CD4-positive, alpha-beta T cell treated with Interleukin-6 for 4 hours (primary cell): ENCODE data around the gene PLS1.
A peak's percentile ranks its signal among the peaks of the same experiment; 100 is the strongest.
"Not testable (repeated sequence)": the region's sequence is repeated elsewhere in the genome, so short reads cannot be mapped to it uniquely, and the experiment has no call there.

ENCODE experiments used
- DNase-seq: peaks from one replicate; pipeline ENCODE4 v3.0.0-alpha.2; 2020; ENCODE audit warnings: mixed read lengths

PLS1 gene

DNA sequence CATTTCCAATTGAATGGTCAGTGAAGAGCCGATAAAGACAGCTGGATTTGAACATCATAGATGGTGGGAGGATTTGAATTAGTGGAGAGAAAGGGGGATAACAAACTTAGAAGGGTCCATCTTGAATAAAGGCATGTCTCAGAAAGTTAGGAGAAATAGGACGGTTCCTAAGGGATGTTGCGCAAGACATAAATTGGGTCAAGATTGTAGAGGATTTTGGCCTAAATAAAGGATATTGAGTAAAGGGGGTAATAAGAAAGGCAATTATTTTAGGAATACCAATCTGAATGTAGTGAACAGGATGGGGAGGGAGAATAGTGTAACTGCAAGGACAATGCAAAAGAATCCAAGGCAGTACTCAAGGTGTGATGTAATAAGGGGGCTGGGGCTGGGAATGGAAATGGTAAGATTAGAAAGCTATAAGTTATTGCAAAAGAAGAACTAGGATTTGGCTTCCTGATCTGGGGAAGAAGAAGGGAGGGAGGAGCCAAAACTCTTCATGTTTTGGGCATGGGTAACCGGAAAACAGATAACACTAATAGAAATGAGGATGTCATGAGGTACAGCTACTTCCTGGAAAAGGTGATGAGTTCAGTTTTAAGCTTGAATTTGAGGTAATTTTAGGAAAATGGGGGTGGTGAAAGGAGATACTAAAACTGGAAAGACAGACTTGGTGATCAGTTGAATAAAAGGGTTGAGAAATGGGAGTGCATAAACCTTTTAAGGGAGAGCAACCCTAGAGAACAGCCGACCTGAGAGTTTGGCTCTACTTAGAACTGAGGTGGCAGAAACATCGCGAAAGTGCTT is 110.3 kb downstream of the PLS1 start:
- no peak for DNase-seq

DNA sequence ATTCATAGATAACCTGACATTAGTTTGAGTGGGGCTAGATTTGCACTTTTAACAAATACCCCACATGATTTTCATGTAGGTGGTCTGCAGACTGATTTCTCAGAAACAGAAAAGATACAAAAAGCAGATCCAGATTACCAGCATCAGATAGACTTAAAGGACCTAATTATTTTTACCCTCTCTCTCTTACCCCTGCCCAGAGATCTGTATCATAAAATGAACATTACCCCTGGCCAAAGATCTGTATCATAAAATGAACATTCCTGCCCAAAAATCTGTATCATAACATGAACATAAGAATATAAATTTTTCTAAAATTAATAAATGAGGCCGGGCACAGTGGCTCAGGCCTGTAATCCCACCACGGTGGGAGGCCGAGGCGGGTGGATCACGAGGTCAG is 113.0 kb downstream of the PLS1 start:
- no peak for DNase-seq

- not testable (repeated sequence) for DNase-seq
Observed at GRCh38 chr3:142714882-142715281, 118.7 kb downstream of the PLS1 start.

DNA sequence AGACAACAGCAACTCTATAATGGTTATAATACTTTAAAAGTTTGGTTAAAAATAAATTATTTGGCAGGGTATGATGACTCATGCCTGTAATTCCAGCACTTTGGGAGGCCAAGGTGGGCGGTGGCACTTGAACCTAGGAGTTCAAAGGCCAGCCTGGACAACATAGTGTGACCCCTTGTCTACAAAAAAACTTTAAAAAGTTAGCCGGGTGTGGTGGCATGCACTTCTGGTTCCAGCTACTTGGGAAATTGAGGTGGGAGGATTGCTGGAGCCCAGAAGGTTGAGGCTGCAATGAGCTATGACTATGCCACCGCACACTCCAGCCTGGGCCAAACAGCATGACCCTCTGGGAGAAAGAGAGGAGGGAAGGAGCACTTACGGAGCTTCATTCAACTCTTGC is 119.9 kb downstream of the PLS1 start:
- DNase-seq = no peak

- DNase-seq = no peak
Observed at GRCh38 chr3:142723665-142723967, 127.4 kb downstream of the PLS1 start.

GRCh38 chr3:142723968-142724681 is 127.9 kb downstream of the PLS1 start, which contains the start of gene TRPC1:
Gene TRPC1 (plus strand): TSS chr3:142724034. CDS start chr3:142724560, 526 bp downstream.
- DNase-seq = peak; percentile 86

DNA sequence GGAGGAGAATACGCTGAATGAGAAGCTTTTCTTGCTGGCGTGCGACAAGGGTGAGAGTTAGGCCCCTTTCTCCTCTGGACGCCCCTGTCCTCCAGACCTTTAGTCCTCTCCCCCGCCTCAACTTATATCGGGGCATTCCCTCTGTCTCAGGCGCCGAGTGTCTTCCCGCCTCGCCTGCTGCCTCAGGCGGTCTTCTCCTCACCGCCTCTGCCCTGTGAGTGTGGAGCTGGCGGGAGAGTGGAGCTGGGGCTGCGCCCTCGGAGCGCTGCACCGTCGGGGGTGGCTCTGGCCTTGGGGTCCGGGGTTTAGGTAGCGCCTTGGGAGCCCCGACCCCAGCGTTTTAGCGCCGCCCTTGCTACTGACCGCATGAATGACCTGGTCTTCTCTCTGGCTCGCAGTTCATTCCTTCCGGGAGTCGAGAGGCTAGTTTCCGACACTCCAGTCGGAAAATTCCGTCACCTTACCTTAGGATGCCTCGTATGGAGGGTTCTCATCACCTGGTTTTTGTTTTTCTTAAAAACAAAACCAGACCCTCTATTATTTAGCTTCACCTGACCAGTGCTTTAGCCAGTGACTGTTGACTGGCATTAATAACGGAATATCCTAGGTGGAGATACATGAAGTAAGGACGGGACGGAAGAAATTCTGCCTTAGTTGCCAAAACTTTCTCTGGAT is 128.6 kb downstream of the PLS1 start:
- peak; percentile 20 for DNase-seq

- no peak for DNase-seq
Observed at GRCh38 chr3:142725357-142725739, 129.2 kb downstream of the PLS1 start.

DNA sequence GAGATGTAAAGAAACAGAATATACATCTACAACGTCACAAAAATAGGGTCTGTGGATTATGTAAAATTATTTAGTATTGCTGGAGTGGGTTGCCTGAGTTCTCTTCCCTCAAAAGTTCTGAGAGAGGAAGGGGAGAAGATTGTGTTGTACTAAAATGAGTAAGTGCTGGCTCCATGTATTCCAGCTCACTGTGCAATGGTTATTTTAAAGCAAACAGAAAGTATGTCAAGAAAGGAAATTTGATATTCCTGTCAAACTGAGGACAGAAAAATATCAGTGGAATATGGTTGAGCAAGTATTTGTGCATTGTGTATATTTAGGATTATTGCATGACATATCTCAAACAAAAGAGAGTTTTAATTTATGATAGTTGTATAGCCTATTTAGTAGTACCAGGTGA is 129.8 kb downstream of the PLS1 start:
- DNase-seq = no peak

GRCh38 chr3:142732066-142732465 is 135.9 kb downstream of the PLS1 start:
- no peak for DNase-seq

- DNase-seq = no peak
Observed at GRCh38 chr3:142734834-142735233, 138.6 kb downstream of the PLS1 start.

GRCh38 chr3:142735462-142735861 is 139.3 kb downstream of the PLS1 start:
- no peak for DNase-seq

DNA sequence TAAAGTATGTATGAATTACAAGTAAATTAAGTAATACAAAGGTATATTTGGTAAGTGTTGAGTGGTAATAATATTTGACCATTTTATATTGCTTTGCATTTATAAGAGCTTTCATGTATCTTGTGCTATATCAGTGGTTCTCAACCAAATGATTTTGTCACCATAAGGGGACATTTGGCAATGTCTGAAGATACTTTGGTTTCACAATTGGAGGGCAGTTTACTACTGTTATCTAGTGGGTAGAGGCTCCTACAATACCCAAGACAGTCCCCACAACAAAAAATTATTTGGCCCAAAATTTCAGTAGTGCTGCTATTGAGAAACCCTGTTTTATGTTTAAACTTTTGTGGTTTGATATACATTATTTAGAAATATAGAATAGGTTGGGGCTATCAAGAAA is 142.2 kb downstream of the PLS1 start:
- DNase-seq = no peak

GRCh38 chr3:142746646-142747045 is 150.5 kb downstream of the PLS1 start:
- no peak for DNase-seq

DNA sequence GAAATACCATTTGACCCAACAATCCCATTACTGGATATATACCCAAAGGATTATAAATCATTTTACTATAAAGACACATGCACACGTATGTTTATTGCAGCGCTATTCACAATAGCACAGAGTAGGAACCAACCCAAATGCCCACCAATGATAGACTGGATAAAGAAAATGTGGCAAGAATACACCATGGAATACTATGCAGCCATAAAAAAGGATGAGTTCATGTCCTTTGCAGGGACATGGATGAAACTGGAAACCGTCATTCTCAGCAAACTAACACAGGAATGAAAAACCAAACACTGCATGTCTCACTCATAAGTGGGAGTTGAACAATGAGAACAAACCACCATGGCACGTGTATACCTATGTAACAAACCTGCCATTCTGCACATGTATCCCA is 154.3 kb downstream of the PLS1 start:
- not testable (repeated sequence) for DNase-seq

GRCh38 chr3:142752605-142753004 is 156.4 kb downstream of the PLS1 start:
- not testable (repeated sequence) for DNase-seq

DNA sequence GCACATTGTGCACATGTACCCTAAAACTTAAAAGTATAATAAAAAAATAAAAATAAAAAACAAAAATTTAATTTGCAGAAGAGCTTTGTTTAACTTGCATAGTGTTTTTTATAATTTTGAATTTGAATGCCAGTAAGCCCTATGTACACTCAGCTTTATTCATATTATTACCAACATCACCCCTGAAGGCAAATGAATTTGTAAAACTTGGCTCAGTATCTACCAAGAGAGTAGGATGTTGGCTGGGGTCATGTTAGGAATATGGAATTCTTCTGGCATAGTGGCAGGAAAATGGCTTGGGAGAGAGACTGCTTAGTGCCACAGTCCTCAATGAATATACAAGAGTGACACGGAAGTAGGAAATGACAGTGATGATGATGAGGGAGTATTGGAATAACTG is 158.3 kb downstream of the PLS1 start:
- DNase-seq = no peak
